Mesodermal cell (in vitro differentiated cells): Measurements from ENCODE around the gene MINDY4.

Experiments
- H3K27ac ChIP-seq: 2 replicates; pipeline ENCODE4 v1.7.0; 2013; ENCODE audit warnings: mild to moderate bottlenecking, low read depth, low read length, moderate library complexity; ENCODE audit not compliant: severe bottlenecking
- H3K36me3 ChIP-seq: 2 replicates; pipeline ENCODE4 v1.7.1; 2013; ENCODE audit warnings: mild to moderate bottlenecking, low read length, moderate library complexity; ENCODE audit not compliant: control insufficient read depth, insufficient read depth
- H3K4me1 ChIP-seq: one replicate; pipeline ENCODE4 v1.7.1; 2013; ENCODE audit warnings: mild to moderate bottlenecking, low read length; ENCODE audit not compliant: insufficient read depth, control insufficient read depth, poor library complexity, severe bottlenecking
- H3K4me3 ChIP-seq: 2 replicates; pipeline ENCODE4 v1.7.0; 2013; ENCODE audit warnings: low read length, control low read depth, mild to moderate bottlenecking; ENCODE audit not compliant: insufficient read depth, poor library complexity, severe bottlenecking; ENCODE audit errors: extremely low read depth
- H3K9me3 ChIP-seq: 2 replicates; pipeline ENCODE4 v1.7.1; 2013; ENCODE audit warnings: mild to moderate bottlenecking, low read length, moderate library complexity; ENCODE audit not compliant: control insufficient read depth
- WGBS, 2 experiments: methylation state at CpG; one replicate each; pipeline ENCODE4 v1.1.5; 2013; ENCODE audit warnings: missing lambda C conversion rate in 2 of 2; ENCODE audit not compliant: insufficient coverage in 2 of 2; 5-methylcytosine and 5-hydroxymethylcytosine counted together

Gene MINDY4

GRCh38 chr7:30911133-30911532 lies 139.9 kb downstream of the MINDY4 start:
- H3K4me3 ChIP-seq = no peak overlapping the region
- H3K9me3 ChIP-seq = no peaks in the 10 kb centered on the region
- 89 to 91% methylated on average over 6 to 10 of the region's 11 CpGs for WGBS, 2 experiments
- H3K36me3 ChIP-seq = no peaks in the 10 kb centered on the region
- peaks cover 40% of the 10 kb centered on the region for H3K4me1 ChIP-seq
- H3K27ac ChIP-seq = no peak overlapping the region

- 69 to 71% methylated on average over 5 to 11 of the region's 12 CpGs for WGBS, 2 experiments
- Histone ChIP-seq H3K4me3 (no peak within 1 kb of the TSS), H3K9me3 (no peaks in the 10 kb centered on the region), H3K27ac (no peak within 1 kb of the TSS), H3K36me3 (no peaks in the 10 kb centered on the region), H3K4me1 (peaks cover 40% of the 10 kb centered on the region)
Measured at GRCh38 chr7:30911561-30911969, 140.3 kb downstream of the MINDY4 start, which contains the start of gene AQP1. AQP1 (plus strand) TSS chr7:30911853; CDS start chr7:30911910, 57 bp downstream.

GRCh38 chr7:30912021-30912730 lies 141.0 kb downstream of the MINDY4 start:
- Histone ChIP-seq H3K9me3 (no peaks in the 10 kb centered on the region), H3K27ac (no peak overlapping the region), H3K36me3 (no peaks in the 10 kb centered on the region), H3K4me1 (peaks cover 34% of the 10 kb centered on the region), H3K4me3 (no peak overlapping the region)
- WGBS, 2 experiments = 95 to 98% methylated on average over 21 to 26 of the region's 26 CpGs

- peaks cover 34% of the 10 kb centered on the region for H3K4me1 ChIP-seq
- H3K27ac ChIP-seq = no peak overlapping the region
- H3K4me3 ChIP-seq = no peak overlapping the region
- H3K36me3 ChIP-seq = no peaks in the 10 kb centered on the region
- WGBS, 2 experiments = 80 to 100% methylated on average over 2 of the region's 2 CpGs
- H3K9me3 ChIP-seq = no peaks in the 10 kb centered on the region
Measured at GRCh38 chr7:30912731-30912985, 141.4 kb downstream of the MINDY4 start.

GRCh38 chr7:30912986-30913811 lies 142.0 kb downstream of the MINDY4 start:
- Histone ChIP-seq H3K27ac (no peak overlapping the region), H3K4me3 (no peak overlapping the region), H3K9me3 (no peaks in the 10 kb centered on the region), H3K4me1 (peaks cover 34% of the 10 kb centered on the region), H3K36me3 (no peaks in the 10 kb centered on the region)
- WGBS, 2 experiments = 82 to 89% methylated on average over 14 to 17 of the region's 17 CpGs

- H3K27ac ChIP-seq = no peak overlapping the region
- H3K9me3 ChIP-seq = no peaks in the 10 kb centered on the region
- peaks cover 34% of the 10 kb centered on the region for H3K4me1 ChIP-seq
- H3K4me3 ChIP-seq = no peak overlapping the region
- no peaks in the 10 kb centered on the region for H3K36me3 ChIP-seq
- 89 to 92% methylated on average over 11 of the region's 16 CpGs for WGBS, 2 experiments
Measured at GRCh38 chr7:30913821-30914515, 142.8 kb downstream of the MINDY4 start.

- no peaks in the 10 kb centered on the region for H3K9me3 ChIP-seq
- no peak overlapping the region for H3K4me3 ChIP-seq
- peaks cover 34% of the 10 kb centered on the region for H3K4me1 ChIP-seq
- H3K36me3 ChIP-seq = no peaks in the 10 kb centered on the region
- WGBS, 2 experiments = 50 to 90% methylated on average over 1 to 3 of the region's 4 CpGs
- H3K27ac ChIP-seq = peak overlapping the region; percentile 67
Measured at GRCh38 chr7:30914596-30914995, 143.4 kb downstream of the MINDY4 start.

- Histone ChIP-seq H3K27ac (peak overlapping the region; percentile 67), H3K36me3 (no peaks in the 10 kb centered on the region), H3K9me3 (no peaks in the 10 kb centered on the region), H3K4me1 (peaks cover 35% of the 10 kb centered on the region), H3K4me3 (no peak overlapping the region)
- WGBS, 2 experiments = 69 to 78% methylated on average over 9 to 11 of the region's 11 CpGs
Measured at GRCh38 chr7:30915005-30915601, 143.9 kb downstream of the MINDY4 start.

- Histone ChIP-seq H3K9me3 (no peaks in the 10 kb centered on the region), H3K4me3 (no peak overlapping the region), H3K27ac (no peak overlapping the region), H3K4me1 (peaks cover 42% of the 10 kb centered on the region), H3K36me3 (no peaks in the 10 kb centered on the region)
- 85 to 95% methylated on average over 2 to 6 of the region's 6 CpGs for WGBS, 2 experiments
Measured at GRCh38 chr7:30915751-30916150, 144.5 kb downstream of the MINDY4 start.

GRCh38 chr7:30916255-30916654 lies 145.0 kb downstream of the MINDY4 start:
- Histone ChIP-seq H3K4me3 (no peak overlapping the region), H3K4me1 (peaks cover 47% of the 10 kb centered on the region), H3K9me3 (no peaks in the 10 kb centered on the region), H3K36me3 (no peaks in the 10 kb centered on the region), H3K27ac (no peak overlapping the region)
- WGBS, 2 experiments = 82 to 84% methylated on average over 3 of the region's 3 CpGs
